Urinary bladder (tissue), 4 donors: ENCODE data around the gene CLPX. TPM values are rescaled to one million over a fixed set of nuclear protein-coding genes. Genes with fewer than 3 reads are reported as not detected.
"Not testable (repeated sequence)": the region's sequence is repeated elsewhere in the genome, so short reads cannot be mapped to it uniquely, and the experiment has no call there.

Source experiments
- DNase-seq: peaks from one replicate; pipeline ENCODE4 v3.0.0-alpha.2; 2015; ENCODE audit errors: extremely low spot score
- H3K27ac ChIP-seq: one replicate; pipeline ENCODE4 v1.5.1; 2013; ENCODE audit warnings: low read depth, mild to moderate bottlenecking, moderate library complexity
- H3K36me3 ChIP-seq: one replicate; pipeline ENCODE4 v1.6.1; 2013; ENCODE audit warnings: mild to moderate bottlenecking, moderate library complexity; ENCODE audit not compliant: insufficient read depth
- H3K4me1 ChIP-seq: one replicate; pipeline ENCODE4 v1.6.1; 2013; ENCODE audit warnings: mild to moderate bottlenecking, moderate library complexity; ENCODE audit not compliant: insufficient read depth
- H3K4me3 ChIP-seq: one replicate; pipeline ENCODE4 v1.5.1; 2013; ENCODE audit warnings: low read depth, low read length
- WGBS: extraction: QIAGEN DNeasy Blood & Tissue Kit; methylation state at CpG from one replicate; pipeline ENCODE4 v1.1.7; 2013; 5-methylcytosine and 5-hydroxymethylcytosine counted together
- polyA plus RNA-seq: library from polyadenylated mRNA; stranded (reverse); fragments of 200-250 nt; gene quantifications from one replicate; pipeline ENCODE4 v1.2.3, GENCODE V29; 2013
- total RNA-seq: library from RNA; depleted of rRNA; stranded (reverse); fragments of >200 nt; gene quantifications from one replicate; pipeline ENCODE4 v1.2.3, GENCODE V29; 2014
- donor health status: healthy with polysubstance abuse.
- donor health status: healthy.

The CLPX gene
- total and polyA plus RNA-seq, 2 donors, result 24.9 to 73.6 TPM

DNA sequence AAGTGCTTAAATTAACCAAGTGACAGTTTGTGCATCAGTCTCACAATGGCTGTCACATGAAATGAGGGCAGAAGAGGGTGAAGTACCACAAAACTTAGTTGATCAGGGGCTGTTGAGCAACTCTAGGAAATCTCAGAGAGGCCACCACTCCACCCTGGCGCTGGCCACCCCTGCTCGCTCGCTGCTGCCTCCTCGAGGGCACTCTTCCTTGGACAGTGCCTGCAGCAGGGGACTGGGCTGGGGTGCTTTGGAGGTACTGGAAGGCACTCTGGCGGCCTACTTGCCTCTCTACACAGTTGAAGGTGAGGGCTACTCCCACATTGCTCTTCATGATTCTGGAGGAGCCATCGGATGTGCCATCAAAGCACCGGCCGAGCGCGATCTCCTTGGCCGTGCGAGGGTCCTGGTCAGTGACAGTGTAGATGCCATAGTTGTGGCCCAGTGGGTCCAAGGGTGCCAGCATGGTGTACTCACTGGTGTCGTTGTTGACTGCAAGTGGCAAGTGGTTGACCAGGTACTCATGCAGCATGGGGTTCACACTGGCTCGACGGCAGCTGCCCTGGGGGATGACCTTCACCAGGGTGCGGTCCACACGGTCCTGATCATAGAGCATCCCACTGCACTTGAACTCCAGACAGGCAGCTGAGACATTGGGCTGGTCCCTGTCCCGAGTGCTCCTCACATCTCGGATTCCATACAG lies 11.6 kb upstream of the CLPX start:
- no peaks in the 10 kb centered on the region for H3K36me3 ChIP-seq
- no peak overlapping the region for H3K27ac ChIP-seq
- 97% methylated on average over 19 of the region's 19 CpGs for WGBS

GRCh38 chr15:65195548-65195923 lies 10.4 kb upstream of the CLPX start:
- DNase-seq, result no peak
- H3K27ac ChIP-seq, result no peak overlapping the region
- WGBS, result 65% methylated on average over 5 of the region's 5 CpGs

More for the DNA sequence above, 11.6 kb upstream of the CLPX start:
- Histone ChIP-seq H3K4me3 (no peak overlapping the region), H3K4me1 (no peaks in the 10 kb centered on the region)
- DNase-seq, result no peak

GRCh38 chr15:65194826-65195547 lies 9.8 kb upstream of the CLPX start:
- Histone ChIP-seq H3K36me3 (no peaks in the 10 kb centered on the region), H3K27ac (no peak overlapping the region), H3K4me3 (no peak overlapping the region), H3K4me1 (no peaks in the 10 kb centered on the region)
- WGBS, result 44% methylated on average over 7 of the region's 7 CpGs
- DNase-seq, result no peak

More at GRCh38 chr15:65195548-65195923, 10.4 kb upstream of the CLPX start:
- no peak overlapping the region for H3K4me3 ChIP-seq
- H3K36me3 ChIP-seq, result no peaks in the 10 kb centered on the region
- H3K4me1 ChIP-seq, result no peaks in the 10 kb centered on the region

- no peak overlapping the region for H3K4me3 ChIP-seq
- no peaks in the 10 kb centered on the region for H3K36me3 ChIP-seq
- H3K4me1 ChIP-seq, result no peaks in the 10 kb centered on the region
- no peak overlapping the region for H3K27ac ChIP-seq
- WGBS, result 95% methylated on average over 5 of the region's 5 CpGs
- no peak for DNase-seq
Observed at GRCh38 chr15:65192016-65192415, 6.9 kb upstream of the CLPX start.

GRCh38 chr15:65189102-65189740 lies 4.1 kb upstream of the CLPX start:
- H3K4me3 ChIP-seq, result no peak overlapping the region
- no peaks in the 10 kb centered on the region for H3K36me3 ChIP-seq
- peak; percentile 47 for DNase-seq
- WGBS, result 8% methylated on average over 3 of the region's 3 CpGs
- H3K27ac ChIP-seq, result no peak overlapping the region
- peaks cover 1% of the 10 kb centered on the region for H3K4me1 ChIP-seq

- not testable (repeated sequence) for H3K4me1 ChIP-seq, H3K36me3 ChIP-seq, H3K4me3 ChIP-seq, H3K27ac ChIP-seq, DNase-seq
- 89% methylated on average over 9 of the region's 9 CpGs for WGBS
Observed at GRCh38 chr15:65188472-65188871, 3.3 kb upstream of the CLPX start.

- no peak for DNase-seq
- Histone ChIP-seq H3K4me3 (peak overlapping the region; percentile 85), H3K36me3 (no peaks in the 10 kb centered on the region), H3K4me1 (peaks cover 1% of the 10 kb centered on the region), H3K27ac (peak overlapping the region; percentile 91)
- under 1% methylated on average over 33 of the region's 33 CpGs for WGBS
Observed at GRCh38 chr15:65184305-65184867, 756 bp downstream of the CLPX start.

DNA sequence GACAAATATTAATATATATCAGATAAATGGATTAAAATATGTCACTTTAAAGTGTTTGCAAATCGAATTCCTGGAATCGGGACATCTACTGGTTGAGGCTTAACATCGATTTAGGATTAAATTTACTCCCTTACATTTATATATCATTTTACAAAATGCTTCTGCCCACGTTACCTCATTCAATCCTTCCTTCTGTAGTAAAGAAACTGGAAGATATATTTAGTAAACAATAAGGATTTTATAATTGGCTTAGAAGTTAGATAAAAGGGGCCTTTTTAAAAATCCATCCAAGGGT lies 1.3 kb downstream of the CLPX start:
- Histone ChIP-seq H3K4me1 (peaks cover 1% of the 10 kb centered on the region), H3K27ac (peak overlapping the region; percentile 91), H3K36me3 (no peaks in the 10 kb centered on the region), H3K4me3 (peak overlapping the region; percentile 85)
- DNase-seq, result no peak
- WGBS, result 4% methylated on average over 4 of the region's 4 CpGs

- WGBS, result 79% methylated on average over 4 of the region's 4 CpGs
- DNase-seq, result no peak
- H3K4me1 ChIP-seq, result peaks cover 1% of the 10 kb centered on the region
- no peaks in the 10 kb centered on the region for H3K36me3 ChIP-seq
- H3K4me3 ChIP-seq, result no peak overlapping the region
- no peak overlapping the region for H3K27ac ChIP-seq
Observed at GRCh38 chr15:65182538-65182937, 2.6 kb downstream of the CLPX start.

- H3K4me1 ChIP-seq, DNase-seq, H3K4me3 ChIP-seq, H3K36me3 ChIP-seq, H3K27ac ChIP-seq: not testable (repeated sequence)
- WGBS, result 86% methylated on average over 15 of the region's 15 CpGs
Observed at GRCh38 chr15:65181582-65182353, 3.4 kb downstream of the CLPX start.

DNA sequence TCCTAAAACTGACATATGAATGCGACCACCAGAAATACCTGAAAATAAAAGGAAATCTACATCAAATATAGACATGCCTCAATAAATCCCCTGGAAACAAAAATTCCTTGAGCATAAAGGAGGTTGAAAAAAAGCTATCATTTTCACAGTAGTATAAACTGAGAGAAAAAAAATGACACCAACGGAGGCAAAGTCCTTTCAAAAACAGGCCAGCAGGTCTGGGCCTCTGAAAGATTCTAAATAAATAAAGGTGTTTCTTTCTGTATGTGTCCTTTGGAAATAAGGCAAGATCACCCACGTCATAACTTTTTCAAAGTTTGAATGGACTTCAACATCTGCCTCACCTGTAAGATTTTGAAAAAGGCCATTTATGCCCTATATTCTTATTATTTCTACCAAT lies 5.0 kb downstream of the CLPX start:
- DNase-seq, result no peak
- Histone ChIP-seq H3K4me1 (no peaks in the 10 kb centered on the region), H3K4me3 (no peak overlapping the region), H3K36me3 (peaks cover 2% of the 10 kb centered on the region), H3K27ac (no peak overlapping the region)
- WGBS, result 94% methylated on average over 3 of the region's 3 CpGs

GRCh38 chr15:65177901-65178300 lies 7.2 kb downstream of the CLPX start:
- Histone ChIP-seq H3K36me3 (peaks cover 2% of the 10 kb centered on the region), H3K4me3 (no peak overlapping the region), H3K4me1 (no peaks in the 10 kb centered on the region), H3K27ac (no peak overlapping the region)
- no peak for DNase-seq
- WGBS, result 84% methylated on average over 1 of the region's 1 CpG

GRCh38 chr15:65176056-65176455 lies 9.1 kb downstream of the CLPX start:
- Histone ChIP-seq H3K4me3 (no peak overlapping the region), H3K27ac (no peak overlapping the region), H3K36me3 (peaks cover 2% of the 10 kb centered on the region), H3K4me1 (no peaks in the 10 kb centered on the region)
- no peak for DNase-seq
